Transverse colon (tissue), 4 donors: ENCODE data around the gene TCF25. TPM values are rescaled to one million over a fixed set of nuclear protein-coding genes. Genes with fewer than 3 reads are reported as not detected.
"Not testable (repeated sequence)": the region's sequence is repeated elsewhere in the genome, so short reads cannot be mapped to it uniquely, and the experiment has no call there.

ENCODE experiments used
- DNase-seq: peaks from one replicate; pipeline ENCODE4 v3.0.0-alpha.2; 2019
- H3K27ac ChIP-seq, 4 donors: fragments of 200-600 bp; sonication (generic); 2 replicates each; pipeline ENCODE4 v1.5.1; 2016 to 2018; ENCODE audit warnings: inconsistent platforms in 4 of 4
- H3K27me3 ChIP-seq: fragments of 200-600 bp; sonication (generic); 2 replicates; pipeline ENCODE4 v1.5.1; 2017; ENCODE audit warnings: inconsistent platforms
- H3K36me3 ChIP-seq, 4 donors: fragments of 200-600 bp; sonication (generic); 2 replicates each; pipeline ENCODE4 v1.5.1; 2017 to 2019; ENCODE audit warnings: inconsistent platforms in 4 of 4
- H3K4me1 ChIP-seq, 4 donors: fragments of 200-600 bp; sonication (generic); 2 replicates each; pipeline ENCODE4 v1.5.1; 2017 to 2020; ENCODE audit warnings: inconsistent platforms in 4 of 4
- H3K4me3 ChIP-seq, 4 donors: fragments of 200-600 bp; sonication (generic); 1 replicate in 1 of 4; 2 replicates in 3 of 4; pipeline versions ENCODE4 v1.5.1 to v1.6.1; 2017 to 2019; ENCODE audit warnings: inconsistent platforms in 4 of 4
- H3K9me3 ChIP-seq, 2 donors: fragments of 200-600 bp; sonication (generic); 2 replicates each; pipeline ENCODE4 v1.5.1; 2017 to 2019; ENCODE audit warnings: inconsistent platforms in 2 of 2
- EP300 ChIP-seq: sonication (generic); formaldehyde crosslinking; IDR thresholded peaks from one replicate; pipeline ENCODE4 v1.6.1; 2017; ENCODE audit warnings: antibody characterized with exemption, low read depth
- POLR2A ChIP-seq: fragments of 450-650 bp; IDR thresholded peaks from one replicate; pipeline ENCODE4 v1.6.1; 2016; ENCODE audit warnings: antibody characterized with exemption, mild to moderate bottlenecking, moderate library complexity
- POLR2AphosphoS5 ChIP-seq, 3 donors: sonication (generic); formaldehyde crosslinking; IDR thresholded peaks; one replicate each; pipeline ENCODE4 v1.6.1; 2016; ENCODE audit warnings: antibody characterized with exemption in 3 of 3
- WGBS, 2 donors: methylation state at CpG; one replicate each; pipeline ENCODE4 v1.1.5; 2018; ENCODE audit warnings: low coverage in 1 of 2; 5-methylcytosine and 5-hydroxymethylcytosine counted together
- in situ Hi-C, 4 donors: fragments of 200-750 bp; cut with MboI; loops; one replicate each; pipeline versions ENCODE4 v1.15.0 to v1.15.1; 2017; ENCODE audit warnings: low sequenced_read_pairs in 3 of 4, low pct_ligation_motif_present in 1 of 4, low pct_unique_long_range_greater_than_20kb in 1 of 4
- intact Hi-C: fragments of 100-400 bp; cut with DNase I; formaldehyde crosslinking; loops from one replicate; pipeline ENCODE4 v1.15.1; 2023; ENCODE audit warnings: low total_unique reads
- total RNA-seq, 4 donors: library from RNA; depleted of rRNA; stranded (reverse); fragments of >200 nt; gene quantifications; one replicate each; pipeline ENCODE4 v1.1.0, GENCODE V29; 2016
- TF ChIP-seq, protein P1 (sequence below), 5 experiments: fragments of 200-600 bp in 3 of 5; fragments of 450-650 bp in 2 of 5; sonication (generic) in 3 of 5; IDR thresholded peaks; 1 replicate in 2 of 5; 2 replicates in 3 of 5; pipeline ENCODE4 v1.5.1; 2016 to 2017; ENCODE audit warnings: antibody characterized with exemption in 5 of 5, inconsistent platforms in 3 of 5, mild to moderate bottlenecking in 2 of 5, moderate library complexity in 1 of 5

The TCF25 gene
- total RNA-seq, 4 donors from 2014 or later = 202 to 648 (median 354) TPM

DNA sequence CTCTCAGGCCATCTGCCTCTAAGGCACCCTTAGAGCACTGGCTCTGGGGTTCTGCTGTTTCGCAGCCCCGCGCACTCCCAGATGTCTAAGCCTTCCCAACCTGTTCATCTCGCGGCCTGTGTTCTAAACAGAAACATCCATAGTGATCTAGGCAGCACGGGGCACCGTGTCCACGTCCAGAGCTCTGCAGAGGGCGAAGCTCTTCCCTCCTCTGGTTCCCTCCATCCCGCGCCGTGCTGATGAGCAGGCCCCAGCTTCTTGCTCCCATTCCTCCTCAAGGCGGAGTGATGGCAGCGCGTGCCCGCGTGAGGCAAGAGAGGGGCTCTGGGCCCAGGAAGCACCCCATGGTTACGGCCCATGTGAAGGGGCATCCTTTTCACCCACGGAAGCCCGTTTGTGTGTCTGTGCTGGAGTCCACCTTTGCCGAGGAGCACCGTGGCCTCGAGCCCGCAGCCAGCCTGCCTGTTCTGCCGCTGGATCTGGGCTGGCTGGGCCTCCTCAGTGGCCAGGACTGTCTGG, 41.5 kb upstream of the TCF25 start:
- TF ChIP-seq POLR2AphosphoS5 (IDR thresholded peaks at IDR 0.05) = no peak
- no peaks in the 10 kb centered on the region for H3K9me3 ChIP-seq
- H3K4me3 ChIP-seq = no peak overlapping the region
- H3K27ac ChIP-seq = peak overlapping the region in 2 of 4 donors; percentile 86 to 90
- no peaks in the 10 kb centered on the region for H3K36me3 ChIP-seq
- intact Hi-C loops (no loop called here), in situ Hi-C loops (no loop called here)
- WGBS, 2 donors = 93% methylated on average over 22 of the region's 25 CpGs; no CpG with 5 or more reads in 1 of the 2 donors
- DNase-seq = no peak
- peaks cover 12 to 57% (median 29%) of the 10 kb centered on the region in 4 donors for H3K4me1 ChIP-seq
- no peaks in the 10 kb centered on the region for H3K27me3 ChIP-seq

DNA sequence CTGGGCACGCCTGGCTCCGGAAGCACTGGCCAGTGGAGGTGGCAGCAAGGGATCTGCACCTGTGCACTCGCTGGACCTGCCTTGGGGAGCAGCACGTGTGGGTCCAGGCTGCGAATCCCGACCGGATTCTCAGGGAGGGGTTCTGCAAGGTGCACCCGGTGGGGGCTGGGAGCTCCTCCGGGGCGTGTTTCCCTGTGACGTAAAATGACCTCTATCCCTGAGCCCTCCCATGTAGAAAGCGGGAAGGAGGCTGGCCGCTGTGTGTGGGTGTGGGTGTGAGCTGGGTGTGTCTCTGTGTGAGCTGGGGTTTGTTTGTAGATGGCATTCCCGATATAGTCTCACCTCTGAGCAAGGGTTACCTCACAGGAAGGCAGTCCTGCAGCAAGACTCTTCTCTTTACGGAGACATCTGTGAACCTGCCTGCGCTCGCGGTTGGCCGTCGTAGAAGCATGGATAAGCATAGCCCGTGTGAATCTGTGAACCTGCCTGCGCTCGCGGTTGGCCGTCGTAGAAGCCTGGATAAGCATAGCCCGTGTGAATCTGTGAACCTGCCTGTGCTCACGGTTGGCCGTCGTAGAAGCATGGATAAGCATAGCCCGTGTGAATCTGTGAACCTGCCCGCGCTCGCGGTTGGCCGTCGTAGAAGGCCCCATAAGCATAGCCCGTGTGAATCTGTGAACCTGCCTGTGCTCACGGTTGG, 39.6 kb upstream of the TCF25 start:
- H3K27me3 ChIP-seq, intact Hi-C loops, H3K36me3 ChIP-seq, H3K4me3 ChIP-seq, H3K9me3 ChIP-seq, in situ Hi-C loops: not testable (repeated sequence)
- H3K4me1 ChIP-seq = peaks cover 13 to 61% (median 39%) of the 10 kb centered on the region in 4 donors
- peak; percentile 94 for DNase-seq
- peak; percentile 83 for TF ChIP-seq POLR2A
- TF ChIP-seq POLR2AphosphoS5 (IDR thresholded peaks at IDR 0.05) = peak; percentile 67 to 91 (median 83)
- peak; percentile 55 for TF ChIP-seq EP300
- 73% methylated on average over 38 of the region's 39 CpGs; no CpG with 5 or more reads in 1 of the 2 donors for WGBS, 2 donors
- peak overlapping the region; percentile 85 to 94 (median 89) for H3K27ac ChIP-seq

- in situ Hi-C loops, H3K9me3 ChIP-seq, H3K27me3 ChIP-seq, DNase-seq, intact Hi-C loops, H3K4me3 ChIP-seq, H3K36me3 ChIP-seq: not testable (repeated sequence)
- Histone ChIP-seq H3K4me1 (peaks cover 11 to 54% (median 33%) of the 10 kb centered on the region in 4 donors), H3K27ac (peak overlapping the region; percentile 85 to 94 (median 86))
- WGBS, 2 donors = 95 to 97% methylated on average over 16 to 42 of the region's 42 CpGs
Observed at GRCh38 chr16:89834813-89835363, 38.5 kb upstream of the TCF25 start.

DNA sequence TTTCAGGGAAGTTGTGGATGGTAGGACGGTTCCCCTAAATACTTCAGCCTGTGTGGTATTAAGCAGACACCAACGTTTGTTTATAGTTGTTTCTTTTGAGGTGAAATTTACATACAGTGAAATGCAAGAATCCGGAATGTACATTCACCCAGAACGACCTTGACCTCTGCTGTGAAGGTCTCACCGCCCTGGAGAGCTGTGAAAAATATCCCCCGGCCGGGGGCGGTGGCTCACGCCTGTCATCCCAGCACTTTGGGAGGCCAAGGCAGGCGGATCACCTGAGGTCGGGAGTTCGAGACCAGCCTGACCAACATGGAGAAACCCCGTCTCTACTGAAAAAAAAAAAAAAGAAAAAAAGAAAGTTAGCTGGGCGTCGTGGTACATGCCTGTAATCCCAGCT, 36.9 kb upstream of the TCF25 start:
- H3K27ac ChIP-seq = peak overlapping the region in 3 of 4 donors; percentile 81 to 87 (median 84)
- H3K36me3 ChIP-seq, in situ Hi-C loops, H3K27me3 ChIP-seq, DNase-seq, H3K4me3 ChIP-seq, intact Hi-C loops, H3K9me3 ChIP-seq: not testable (repeated sequence)
- 42 to 81% methylated on average over 2 to 15 of the region's 15 CpGs for WGBS, 2 donors
- H3K4me1 ChIP-seq = peaks cover 11 to 54% (median 31%) of the 10 kb centered on the region in 4 donors

DNA sequence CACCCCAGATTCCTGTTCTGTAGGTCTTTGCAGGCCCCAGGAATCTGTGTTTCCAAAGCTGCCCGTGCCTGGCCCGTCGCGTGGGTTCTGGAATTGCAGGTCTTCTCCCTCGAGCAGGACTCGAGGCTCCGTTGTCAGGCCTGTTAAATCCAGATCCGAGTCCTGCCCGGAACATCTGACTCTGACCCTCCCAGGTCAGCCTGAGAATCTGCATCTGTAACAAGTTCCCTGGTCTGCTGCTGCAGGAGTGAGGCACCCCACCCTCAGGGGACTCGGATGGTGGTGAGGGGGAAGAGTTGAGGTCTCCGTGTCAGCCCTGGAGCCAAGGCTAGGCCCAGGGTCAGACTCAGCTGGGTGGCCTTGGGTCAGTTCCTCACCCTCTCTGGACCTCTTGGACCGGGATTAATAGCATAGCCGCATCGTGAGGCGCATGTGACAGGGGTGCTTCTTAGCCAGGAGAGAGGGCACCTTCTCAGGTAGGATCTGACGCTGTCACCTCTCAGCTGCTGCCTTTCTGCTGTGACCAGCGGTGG, 36.3 kb upstream of the TCF25 start:
- Histone ChIP-seq H3K4me1 (peaks cover 11 to 56% (median 31%) of the 10 kb centered on the region in 4 donors), H3K4me3 (peak overlapping the region in 2 of 4 donors; percentile 17 to 26), H3K27ac (peak overlapping the region; percentile 81 to 87 (median 84)), H3K27me3 (no peaks in the 10 kb centered on the region), H3K9me3 (no peaks in the 10 kb centered on the region), H3K36me3 (no peaks in the 10 kb centered on the region)
- in situ Hi-C loops = no loop called here
- no peak for DNase-seq
- TF ChIP-seq POLR2AphosphoS5 (IDR thresholded peaks at IDR 0.05) (no peak), EP300 (no peak)
- WGBS, 2 donors = 71 to 100% methylated on average over 2 to 17 of the region's 17 CpGs
- intact Hi-C loops = no loop called here

- Histone ChIP-seq H3K9me3 (no peaks in the 10 kb centered on the region), H3K4me3 (no peak overlapping the region), H3K36me3 (no peaks in the 10 kb centered on the region), H3K27me3 (no peaks in the 10 kb centered on the region), H3K4me1 (peaks cover 8 to 26% (median 21%) of the 10 kb centered on the region in 4 donors), H3K27ac (no peak overlapping the region)
- in situ Hi-C loops = no loop called here
- intact Hi-C loops = no loop called here
- TF ChIP-seq, protein P1, sequence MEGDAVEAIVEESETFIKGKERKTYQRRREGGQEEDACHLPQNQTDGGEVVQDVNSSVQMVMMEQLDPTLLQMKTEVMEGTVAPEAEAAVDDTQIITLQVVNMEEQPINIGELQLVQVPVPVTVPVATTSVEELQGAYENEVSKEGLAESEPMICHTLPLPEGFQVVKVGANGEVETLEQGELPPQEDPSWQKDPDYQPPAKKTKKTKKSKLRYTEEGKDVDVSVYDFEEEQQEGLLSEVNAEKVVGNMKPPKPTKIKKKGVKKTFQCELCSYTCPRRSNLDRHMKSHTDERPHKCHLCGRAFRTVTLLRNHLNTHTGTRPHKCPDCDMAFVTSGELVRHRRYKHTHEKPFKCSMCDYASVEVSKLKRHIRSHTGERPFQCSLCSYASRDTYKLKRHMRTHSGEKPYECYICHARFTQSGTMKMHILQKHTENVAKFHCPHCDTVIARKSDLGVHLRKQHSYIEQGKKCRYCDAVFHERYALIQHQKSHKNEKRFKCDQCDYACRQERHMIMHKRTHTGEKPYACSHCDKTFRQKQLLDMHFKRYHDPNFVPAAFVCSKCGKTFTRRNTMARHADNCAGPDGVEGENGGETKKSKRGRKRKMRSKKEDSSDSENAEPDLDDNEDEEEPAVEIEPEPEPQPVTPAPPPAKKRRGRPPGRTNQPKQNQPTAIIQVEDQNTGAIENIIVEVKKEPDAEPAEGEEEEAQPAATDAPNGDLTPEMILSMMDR (IDR thresholded peaks at IDR 0.05) = no peak
- no peak for TF ChIP-seq EP300
- TF ChIP-seq POLR2A = no peak
- no peak for TF ChIP-seq POLR2AphosphoS5 (IDR thresholded peaks at IDR 0.05)
- peak; percentile 42 for DNase-seq
- WGBS, 2 donors = 71 to 75% methylated on average over 2 to 10 of the region's 10 CpGs
Observed at GRCh38 chr16:89841275-89841674, 32.1 kb upstream of the TCF25 start.
